OCI-LY7 (cell line): ENCODE data around the gene CD302. TPM values are rescaled to one million over a fixed set of nuclear protein-coding genes. Genes with fewer than 3 reads are reported as not detected.

Experiments
- BruUV-seq: library from RNA; stranded (reverse); fragments of 400-500 nt; replicated peaks from 2 replicates; lab custom pipeline; 2021; lab: Mats Ljungman, UMichigan
- CTCF ChIA-PET: fragments of 300-600 bp; sonication (Branson Sonifier 250); formaldehyde crosslinking; loops from one replicate; lab custom pipeline; 2022; ENCODE audit warnings: antibody characterized with exemption; ENCODE audit not compliant: unreplicated experiment; lab: Charles Lee
- POLR2A ChIA-PET: fragments of 300-600 bp; sonication (Branson Sonifier 250); formaldehyde crosslinking; loops from one replicate; lab custom pipeline; 2022; ENCODE audit warnings: antibody characterized with exemption; lab: Charles Lee
- DNase-seq: peaks from one replicate; pipeline ENCODE4 v3.0.0-alpha.2; 2015; ENCODE audit warnings: low spot score
- H2AFZ ChIP-seq: fragments of 200-600 bp; sonication (generic), shearing (Covaris generic); 2 replicates; pipeline ENCODE4 v1.6.1; 2014; ENCODE audit warnings: mild to moderate bottlenecking, antibody characterized with exemption, low read length, moderate library complexity
- H3K27ac ChIP-seq: fragments of 200-600 bp; sonication (generic); 2 replicates; pipeline ENCODE4 v1.5.1; 2014; ENCODE audit warnings: mixed run types, low read depth, mild to moderate bottlenecking, moderate library complexity, low read length, inconsistent platforms; ENCODE audit not compliant: poor library complexity, severe bottlenecking
- H3K36me3 ChIP-seq: fragments of 200-600 bp; sonication (generic); 2 replicates; pipeline ENCODE4 v1.6.1; 2014; ENCODE audit warnings: mild to moderate bottlenecking, antibody characterized with exemption, low read length, moderate library complexity, mixed read lengths; ENCODE audit not compliant: insufficient read depth
- H3K4me1 ChIP-seq: fragments of 200-600 bp; sonication (generic); 2 replicates; pipeline ENCODE4 v1.5.1; 2014; ENCODE audit warnings: mild to moderate bottlenecking, low read length; ENCODE audit not compliant: insufficient read depth, poor library complexity, severe bottlenecking
- H3K4me2 ChIP-seq: fragments of 200-600 bp; sonication (generic); 2 replicates; pipeline ENCODE4 v1.6.1; 2014; ENCODE audit warnings: mild to moderate bottlenecking, low read length
- H3K4me3 ChIP-seq: fragments of 200-600 bp; sonication (generic); 2 replicates; pipeline ENCODE4 v1.5.1; 2014; ENCODE audit warnings: mild to moderate bottlenecking, low read depth, low read length; ENCODE audit not compliant: poor library complexity, severe bottlenecking
- H3K79me2 ChIP-seq: fragments of 200-600 bp; sonication (generic); 2 replicates; pipeline ENCODE4 v1.6.1; 2016; ENCODE audit warnings: low read depth, mild to moderate bottlenecking, low read length, moderate library complexity, mixed read lengths; ENCODE audit not compliant: insufficient read depth
- H3K9me2 ChIP-seq: fragments of 200-600 bp; sonication (generic); 2 replicates; pipeline ENCODE4 v1.6.1; 2016; ENCODE audit warnings: mild to moderate bottlenecking, low read length, mixed read lengths; ENCODE audit not compliant: insufficient read depth
- H3K9me3 ChIP-seq: fragments of 200-600 bp; sonication (generic); 2 replicates; pipeline ENCODE4 v1.6.1; 2014; ENCODE audit warnings: mild to moderate bottlenecking, mixed run types, low read length, mixed read lengths
- H4K20me1 ChIP-seq: fragments of 200-600 bp; sonication (generic); 2 replicates; pipeline ENCODE4 v1.6.1; 2014; ENCODE audit warnings: mild to moderate bottlenecking, antibody characterized with exemption, low read length, moderate library complexity, mixed read lengths; ENCODE audit not compliant: insufficient read depth
- CTCF ChIP-seq: fragments of 200-600 bp; sonication (generic); conservative IDR thresholded peaks from 2 replicates; pipeline ENCODE4 v1.5.1; 2014; ENCODE audit warnings: mild to moderate bottlenecking, antibody characterized with exemption, low read length, moderate library complexity, mixed read lengths
- EZH2phosphoT487 ChIP-seq: fragments of 200-600 bp; sonication (generic); IDR thresholded peaks from 2 replicates; pipeline ENCODE4 v1.6.1; 2018; ENCODE audit warnings: low read depth, borderline replicate concordance, mild to moderate bottlenecking, mixed run types, antibody characterized with exemption, low read length, moderate library complexity, mixed read lengths
- intact Hi-C: fragments of 100-400 bp; cut with micrococcal nuclease; formaldehyde crosslinking; loops from one replicate; pipeline ENCODE4 v1.10.0; 2022; ENCODE audit not compliant: unreplicated experiment
- total RNA-seq, 2 experiments: library from RNA; depleted of rRNA in 1 of 2; stranded (reverse); fragments of >200 nt in 1 of 2; shearing (Covaris generic) in 1 of 2; gene quantifications; 2 replicates each; pipeline ENCODE4 v1.2.3, GENCODE V29; 2014 to 2022

The CD302 gene
- total RNA-seq, 2 experiments from 2014 or later, result not detected

GRCh38 chr2:159783556-159783955 lies 14.5 kb downstream of the CD302 start:
- Histone ChIP-seq H3K4me2 (no peak overlapping the region), H3K4me3 (no peak overlapping the region), H3K27ac (no peak overlapping the region), H3K9me3 (no peaks in the 10 kb centered on the region), H2AFZ (no peak overlapping the region), H3K79me2 (no peaks in the 10 kb centered on the region), H3K9me2 (no peaks in the 10 kb centered on the region), H4K20me1 (no peaks in the 10 kb centered on the region), H3K36me3 (no peaks in the 10 kb centered on the region), H3K4me1 (no peaks in the 10 kb centered on the region)
- POLR2A ChIA-PET, result no interaction called here
- no peak for TF ChIP-seq CTCF
- TF ChIP-seq EZH2phosphoT487, result no peak
- intact Hi-C loops, result no loop called here
- no peak for DNase-seq
- CTCF ChIA-PET, result no interaction called here
- BruUV-seq, result no TSS peak

- DNase-seq, result no peak
- ChIA-PET CTCF (no interaction called here), POLR2A (interaction anchor here (0.6 kb wide), 2 partner anchors 29 to 743 kb away, joined by 3 to 4 read pairs; no protein-coding TSS in a partner anchor)
- Histone ChIP-seq H3K27ac (no peak overlapping the region), H3K4me2 (no peak overlapping the region), H3K9me3 (no peaks in the 10 kb centered on the region), H3K4me3 (no peak overlapping the region), H3K9me2 (no peaks in the 10 kb centered on the region), H4K20me1 (no peaks in the 10 kb centered on the region), H3K79me2 (no peaks in the 10 kb centered on the region), H3K4me1 (no peaks in the 10 kb centered on the region), H3K36me3 (peaks cover 10% of the 10 kb centered on the region; the same call in 1 of the 2 replicates), H2AFZ (no peak overlapping the region)
- no peak for TF ChIP-seq EZH2phosphoT487
- TF ChIP-seq CTCF, result no peak
- intact Hi-C loops, result no loop called here
- no TSS peak for BruUV-seq
Observed at GRCh38 chr2:159776321-159776720, 21.7 kb downstream of the CD302 start.

- ChIA-PET POLR2A (interaction anchor here (0.6 kb wide), 1 partner anchor 133 kb away, joined by 5 read pairs; no protein-coding TSS in a partner anchor), CTCF (no interaction called here)
- Histone ChIP-seq H3K36me3 (peaks cover 20% of the 10 kb centered on the region; the same call in 1 of the 2 replicates), H3K9me3 (no peaks in the 10 kb centered on the region), H3K27ac (no peak overlapping the region), H3K9me2 (no peaks in the 10 kb centered on the region), H3K4me2 (no peak overlapping the region), H4K20me1 (peaks cover 6% of the 10 kb centered on the region), H3K4me1 (no peaks in the 10 kb centered on the region), H3K79me2 (no peaks in the 10 kb centered on the region), H3K4me3 (no peak overlapping the region), H2AFZ (no peak overlapping the region)
- TF ChIP-seq EZH2phosphoT487, result no peak
- TF ChIP-seq CTCF, result no peak
- no TSS peak for BruUV-seq
- intact Hi-C loops, result no loop called here
- no peak for DNase-seq
Observed at GRCh38 chr2:159775021-159775420, 23.0 kb downstream of the CD302 start.
